Neural progenitor cell (in vitro differentiated cells): ENCODE measurements around the gene ATP6V1A. TPM values are rescaled to one million over a fixed set of nuclear protein-coding genes. Genes with fewer than 3 reads are reported as not detected.

Experiments used
- DNase-seq: peaks from one replicate; pipeline ENCODE4 v3.0.0-alpha.2; 2016; ENCODE audit warnings: low spot score
- H2AFZ ChIP-seq: fragments of 200-600 bp; sonication (generic); replicated peaks from 2 replicates; pipeline ENCODE4 v1.6.1; 2016; ENCODE audit warnings: antibody characterized with exemption
- H3F3A ChIP-seq: fragments of 200-600 bp; sonication (generic); 2 replicates; pipeline ENCODE4 v1.6.1; 2016; ENCODE audit warnings: antibody characterized with exemption, low read depth
- H3K27ac ChIP-seq: fragments of 200-600 bp; sonication (generic); 2 replicates; pipeline ENCODE4 v1.5.1; 2016; ENCODE audit warnings: mild to moderate bottlenecking
- H3K27me3 ChIP-seq: fragments of 200-600 bp; sonication (generic); 2 replicates; pipeline ENCODE4 v1.6.1; 2016; ENCODE audit warnings: mild to moderate bottlenecking, moderate library complexity
- H3K36me3 ChIP-seq: fragments of 200-600 bp; sonication (generic); 2 replicates; pipeline ENCODE4 v1.5.1; 2016
- H3K4me1 ChIP-seq: fragments of 200-600 bp; sonication (generic); 2 replicates; pipeline ENCODE4 v1.6.1; 2016; ENCODE audit warnings: mixed run types
- H3K4me2 ChIP-seq: fragments of 200-600 bp; sonication (generic); 2 replicates; pipeline ENCODE4 v1.6.1; 2016
- H3K4me3 ChIP-seq: fragments of 200-600 bp; sonication (generic); 2 replicates; pipeline ENCODE4 v1.5.1; 2016
- H3K79me2 ChIP-seq: fragments of 200-600 bp; sonication (generic); 2 replicates; pipeline ENCODE4 v1.6.1; 2016; ENCODE audit warnings: low read depth
- H3K9ac ChIP-seq: fragments of 200-600 bp; sonication (generic); 2 replicates; pipeline ENCODE4 v1.6.1; 2016
- H3K9me3 ChIP-seq: fragments of 200-600 bp; sonication (generic); 2 replicates; pipeline ENCODE4 v1.5.1; 2016; ENCODE audit warnings: low read depth
- H4K20me1 ChIP-seq: fragments of 200-600 bp; sonication (generic); 2 replicates; pipeline ENCODE4 v1.6.1; 2016; ENCODE audit warnings: low read depth
- H3K27ac Mint-ChIP-seq: 3 replicates; pipeline ENCODE4 v1.8.0; 2021; ENCODE audit warnings: mixed read lengths
- H3K27me3 Mint-ChIP-seq: 2 replicates; pipeline ENCODE4 v1.8.0; 2022; ENCODE audit warnings: low read depth, mild to moderate bottlenecking, inconsistent platforms, moderate library complexity, mixed read lengths; ENCODE audit not compliant: insufficient read depth
- H3K36me3 Mint-ChIP-seq: 3 replicates; pipeline ENCODE4 v1.8.0; 2021; ENCODE audit warnings: mixed read lengths
- H3K4me1 Mint-ChIP-seq: 3 replicates; pipeline ENCODE4 v1.8.0; 2021; ENCODE audit warnings: mixed read lengths
- H3K4me3 Mint-ChIP-seq: 3 replicates; pipeline ENCODE4 v1.8.0; 2021; ENCODE audit warnings: mild to moderate bottlenecking, moderate library complexity, mixed read lengths
- H3K9me3 Mint-ChIP-seq: 3 replicates; pipeline ENCODE4 v1.8.0; 2020; ENCODE audit warnings: mixed read lengths
- CTCF ChIP-seq: fragments of 200-600 bp; sonication (generic); IDR thresholded peaks from 2 replicates; pipeline ENCODE4 v1.5.1; 2017; ENCODE audit warnings: antibody characterized with exemption, mild to moderate bottlenecking
- EZH2 ChIP-seq: fragments of 200-600 bp; sonication (generic); IDR thresholded peaks from 2 replicates; pipeline ENCODE4 v1.6.1; 2017; ENCODE audit warnings: antibody characterized with exemption, mild to moderate bottlenecking, moderate library complexity
- EZH2phosphoT487 ChIP-seq: fragments of 200-600 bp; sonication (generic); IDR thresholded peaks from 2 replicates; pipeline ENCODE4 v1.6.1; 2017; ENCODE audit warnings: antibody characterized with exemption
- total RNA-seq: library from RNA; depleted of rRNA; stranded (reverse); fragments of >200 nt; gene quantifications from 2 replicates; pipeline ENCODE4 v1.2.3, GENCODE V29; 2015; ENCODE audit warnings: low replicate concordance

The ATP6V1A gene
- total RNA-seq, 1 donor from 2014 or later: 115 TPM

- H3K4me2 ChIP-seq: no peak overlapping the region
- peaks cover 16% of the 10 kb centered on the region for H3K79me2 ChIP-seq
- H3K4me3 ChIP-seq: no peak overlapping the region
- H3K9me3 ChIP-seq: no peaks in the 10 kb centered on the region
- H3K27ac ChIP-seq: no peak overlapping the region
- H4K20me1 ChIP-seq: peaks cover 5% of the 10 kb centered on the region
- TF ChIP-seq EZH2phosphoT487: no peak
- TF ChIP-seq CTCF: no peak
- no peak for TF ChIP-seq EZH2
- Mint-ChIP-seq H3K9me3 (no peaks in the 10 kb centered on the region), H3K27ac (no peak overlapping the region), H3K4me1 (no peaks in the 10 kb centered on the region), H3K27me3 (no peaks in the 10 kb centered on the region), H3K36me3 (peaks cover 18% of the 10 kb centered on the region), H3K4me3 (no peak overlapping the region)
- H3K36me3 ChIP-seq: peaks cover 52% of the 10 kb centered on the region
- H3K4me1 ChIP-seq: no peaks in the 10 kb centered on the region
- no peak overlapping the region for H2AFZ ChIP-seq
- H3F3A ChIP-seq: peaks cover 25% of the 10 kb centered on the region
- H3K27me3 ChIP-seq: no peaks in the 10 kb centered on the region
- DNase-seq: no peak
- no peak overlapping the region for H3K9ac ChIP-seq
Measured at GRCh38 chr3:113719294-113719693, 27.5 kb upstream of the ATP6V1A start.

- H3K79me2 ChIP-seq: peaks cover 20% of the 10 kb centered on the region
- H2AFZ ChIP-seq: no peak overlapping the region
- H3K27me3 ChIP-seq: no peaks in the 10 kb centered on the region
- DNase-seq: no peak
- no peak overlapping the region for H3K4me3 ChIP-seq
- peaks cover 52% of the 10 kb centered on the region for H3K36me3 ChIP-seq
- H3K27ac Mint-ChIP-seq: no peak overlapping the region
- H3K4me1 ChIP-seq: no peaks in the 10 kb centered on the region
- H3K36me3 Mint-ChIP-seq: peaks cover 19% of the 10 kb centered on the region
- H3F3A ChIP-seq: peaks cover 25% of the 10 kb centered on the region
- no peaks in the 10 kb centered on the region for H3K4me1 Mint-ChIP-seq
- H3K27me3 Mint-ChIP-seq: no peaks in the 10 kb centered on the region
- H4K20me1 ChIP-seq: peaks cover 5% of the 10 kb centered on the region
- H3K9ac ChIP-seq: no peak overlapping the region
- no peak overlapping the region for H3K4me2 ChIP-seq
- H3K4me3 Mint-ChIP-seq: no peak overlapping the region
- H3K9me3 ChIP-seq: no peaks in the 10 kb centered on the region
- TF ChIP-seq EZH2 (no peak), CTCF (no peak), EZH2phosphoT487 (no peak)
- no peaks in the 10 kb centered on the region for H3K9me3 Mint-ChIP-seq
- H3K27ac ChIP-seq: no peak overlapping the region
Measured at GRCh38 chr3:113719758-113720157, 27.1 kb upstream of the ATP6V1A start.

GRCh38 chr3:113721636-113722035 is 25.2 kb upstream of the ATP6V1A start:
- Mint-ChIP-seq H3K4me1 (no peaks in the 10 kb centered on the region), H3K36me3 (peaks cover 19% of the 10 kb centered on the region), H3K27me3 (no peaks in the 10 kb centered on the region), H3K4me3 (no peak overlapping the region), H3K27ac (no peak overlapping the region), H3K9me3 (no peaks in the 10 kb centered on the region)
- DNase-seq: no peak
- Histone ChIP-seq H3K79me2 (peaks cover 39% of the 10 kb centered on the region), H3K4me1 (no peaks in the 10 kb centered on the region), H2AFZ (no peak overlapping the region), H3K4me2 (no peak overlapping the region), H3K27me3 (no peaks in the 10 kb centered on the region), H3K27ac (no peak overlapping the region), H3K36me3 (peaks cover 49% of the 10 kb centered on the region), H3K9ac (no peak overlapping the region), H3K9me3 (no peaks in the 10 kb centered on the region), H3F3A (peaks cover 15% of the 10 kb centered on the region), H3K4me3 (no peak overlapping the region), H4K20me1 (peaks cover 12% of the 10 kb centered on the region)
- no peak for TF ChIP-seq EZH2
- TF ChIP-seq CTCF: no peak
- TF ChIP-seq EZH2phosphoT487: no peak
